MCF 10A (cell line): Measurements from ENCODE around the gene SREBF2. TPM values are rescaled to one million over a fixed set of nuclear protein-coding genes. Genes with fewer than 3 reads are reported as not detected.

ENCODE experiments used
- BruUV-seq: library from RNA; stranded (reverse); fragments of 400-500 nt; replicated peaks from 2 replicates; lab custom pipeline; 2021; lab: Mats Ljungman, UMichigan
- CTCF ChIA-PET: fragments of 300-600 bp; sonication (Branson Sonifier 250); formaldehyde crosslinking; extraction: SDS; loops from one replicate; lab custom pipeline; 2021; ENCODE audit warnings: antibody characterized with exemption, inconsistent platforms; lab: Yijun Ruan, JAX
- POLR2A ChIA-PET: fragments of 300-600, 350-650 bp; sonication (Branson Sonifier 250); formaldehyde crosslinking; extraction: SDS; loops from one replicate; lab custom pipeline; 2020; ENCODE audit warnings: antibody characterized with exemption, inconsistent platforms; lab: Yijun Ruan, JAX
- DNase-seq: peaks from one replicate; pipeline ENCODE4 v3.0.0-alpha.2; 2018; ENCODE audit not compliant: unreplicated experiment
- H3K27ac Mint-ChIP-seq: one replicate; pipeline ENCODE4 v1.8.0; 2022; ENCODE audit warnings: mild to moderate bottlenecking, low read depth, mixed read lengths; ENCODE audit not compliant: unreplicated experiment
- H3K27me3 Mint-ChIP-seq: one replicate; pipeline ENCODE4 v1.8.0; 2022; ENCODE audit warnings: mixed read lengths; ENCODE audit not compliant: insufficient read depth, unreplicated experiment
- H3K36me3 Mint-ChIP-seq: one replicate; pipeline ENCODE4 v1.8.0; 2022; ENCODE audit warnings: mild to moderate bottlenecking, moderate library complexity, mixed read lengths; ENCODE audit not compliant: insufficient read depth, unreplicated experiment
- H3K4me1 Mint-ChIP-seq: one replicate; pipeline ENCODE4 v1.8.0; 2022; ENCODE audit warnings: mixed read lengths; ENCODE audit not compliant: insufficient read depth, unreplicated experiment
- H3K4me3 Mint-ChIP-seq: one replicate; pipeline ENCODE4 v1.8.0; 2022; ENCODE audit warnings: mild to moderate bottlenecking, moderate library complexity, mixed read lengths; ENCODE audit not compliant: unreplicated experiment
- H3K9me3 Mint-ChIP-seq: one replicate; pipeline ENCODE4 v1.8.0; 2022; ENCODE audit warnings: mixed read lengths; ENCODE audit not compliant: unreplicated experiment
- CTCF ChIP-seq: fragments of 200-600 bp; IDR thresholded peaks from one replicate; pipeline ENCODE4 v1.8.0; 2022; ENCODE audit warnings: antibody characterized with exemption, mild to moderate bottlenecking; ENCODE audit not compliant: unreplicated experiment
- intact Hi-C: fragments of 100-400 bp; cut with micrococcal nuclease; formaldehyde crosslinking; loops from 2 replicates; pipeline ENCODE4 v1.14.1; 2022
- total RNA-seq: library from RNA; stranded (reverse); gene quantifications from 2 replicates; pipeline ENCODE4 v1.2.3, GENCODE V29; 2022

SREBF2 gene
- total RNA-seq, 1 experiment from 2014 or later: 104 TPM

GRCh38 chr22:41844036-41844435 is 11.1 kb downstream of the SREBF2 start:
- H3K27ac Mint-ChIP-seq: peak overlapping the region; percentile 49
- peaks cover 32% of the 10 kb centered on the region for H3K36me3 Mint-ChIP-seq
- DNase-seq: no peak
- BruUV-seq: no TSS peak
- H3K27me3 Mint-ChIP-seq: no peaks in the 10 kb centered on the region
- intact Hi-C loops: no loop called here
- no peak for TF ChIP-seq CTCF
- H3K4me1 Mint-ChIP-seq: peaks cover 56% of the 10 kb centered on the region
- H3K4me3 Mint-ChIP-seq: no peak overlapping the region
- no peaks in the 10 kb centered on the region for H3K9me3 Mint-ChIP-seq
- ChIA-PET CTCF (interaction anchor here (0.9 to 3.6 kb wide), 2 partner anchors 44 to 147 kb away, joined by 3 to 14 read pairs; partner anchors contain the start of gene CCDC134), POLR2A (interaction anchor here (1.0 to 7.6 kb wide), 3 partner anchors 11 to 145 kb away, joined by 3 to 98 read pairs (median 27); partner anchors contain the start of genes MEI1 and SREBF2)

GRCh38 chr22:41844513-41844912 is 11.6 kb downstream of the SREBF2 start:
- Mint-ChIP-seq H3K9me3 (no peaks in the 10 kb centered on the region), H3K4me1 (peaks cover 51% of the 10 kb centered on the region), H3K27me3 (no peaks in the 10 kb centered on the region), H3K27ac (peak overlapping the region; percentile 49), H3K36me3 (peaks cover 29% of the 10 kb centered on the region), H3K4me3 (no peak overlapping the region)
- no peak for DNase-seq
- no TSS peak for BruUV-seq
- no peak for TF ChIP-seq CTCF
- ChIA-PET POLR2A (interaction anchor here (1.0 to 7.6 kb wide), 3 partner anchors 11 to 145 kb away, joined by 3 to 98 read pairs (median 27); partner anchors contain the start of genes MEI1 and SREBF2), CTCF (interaction anchor here (0.7 to 3.6 kb wide), 3 partner anchors 10 to 147 kb away, joined by 3 to 14 read pairs (median 5); partner anchors contain the start of gene CCDC134)
- intact Hi-C loops: no loop called here

DNA sequence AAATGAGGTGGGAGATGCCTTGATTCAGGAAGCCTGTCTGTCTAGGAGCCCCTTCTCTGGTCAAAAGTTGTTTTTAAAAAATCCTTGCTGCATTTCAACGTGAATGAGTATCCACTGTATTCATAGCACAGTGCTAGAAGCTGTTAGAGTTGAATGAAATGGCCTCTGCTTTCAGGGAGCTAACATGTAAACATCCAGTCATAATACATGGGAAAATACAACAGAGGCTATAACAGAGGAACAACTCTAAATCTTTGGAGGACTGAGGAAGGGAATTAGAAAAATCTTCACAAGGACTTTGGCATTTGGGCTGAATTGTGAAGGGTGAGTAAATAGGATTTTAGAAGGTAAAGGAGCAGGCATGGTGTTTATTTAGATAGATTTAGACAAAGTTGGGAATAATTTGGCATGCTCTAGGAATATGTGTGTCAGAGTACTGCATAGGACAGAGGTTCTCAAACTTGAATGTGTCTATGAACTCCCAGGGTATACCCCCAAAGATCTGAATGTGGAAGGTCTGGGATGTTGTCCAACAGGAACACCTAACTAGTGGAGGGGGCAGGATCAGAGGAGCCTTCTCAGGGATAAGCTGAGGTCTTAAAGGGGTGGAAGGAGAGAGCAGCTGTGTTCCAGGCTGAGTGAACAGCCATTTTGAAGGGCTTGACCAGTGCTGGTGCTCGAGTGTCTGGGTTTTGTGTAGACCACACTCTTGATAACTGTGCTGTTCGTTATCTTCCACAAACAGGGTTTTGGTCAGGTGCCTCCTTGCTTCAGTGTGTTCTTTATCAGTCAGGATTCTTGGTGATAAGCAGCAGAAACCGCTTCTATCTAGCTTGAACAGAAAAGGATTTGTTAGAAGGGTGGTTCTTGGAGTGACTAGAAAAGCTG is 12.7 kb downstream of the SREBF2 start:
- POLR2A ChIA-PET: interaction anchor here (1.6 to 7.6 kb wide), 2 partner anchors 12 kb away, joined by 8 to 98 read pairs; partner anchors contain the start of gene SREBF2
- Mint-ChIP-seq H3K4me3 (no peak overlapping the region), H3K36me3 (peaks cover 27% of the 10 kb centered on the region), H3K27ac (peak overlapping the region; percentile 67), H3K4me1 (peaks cover 43% of the 10 kb centered on the region), H3K27me3 (no peaks in the 10 kb centered on the region), H3K9me3 (no peaks in the 10 kb centered on the region)
- no peak for TF ChIP-seq CTCF
- CTCF ChIA-PET: interaction anchor here (0.6 to 3.6 kb wide), 4 partner anchors 11 to 231 kb away, joined by 3 to 14 read pairs (median 4); no protein-coding TSS in a partner anchor
- no TSS peak for BruUV-seq
- intact Hi-C loops: no loop called here
- DNase-seq: no peak
